Gastroesophageal sphincter (tissue), 3 donors: ENCODE results near the gene OPCML.

Experiments
- CTCF ChIP-seq, 4 experiments: fragments of 200-600 bp in 2 of 4; fragments of 450-650 bp in 2 of 4; sonication (generic) in 1 of 4; IDR thresholded peaks; one replicate each; pipeline ENCODE4 v1.5.1; 2017 to 2019; ENCODE audit warnings: antibody characterized with exemption in 4 of 4, mild to moderate bottlenecking in 2 of 4, moderate library complexity in 2 of 4
- POLR2A ChIP-seq, 2 donors: fragments of 450-650 bp; IDR thresholded peaks; one replicate each; pipeline ENCODE4 v1.6.1; 2017; ENCODE audit warnings: antibody characterized with exemption in 2 of 2, mild to moderate bottlenecking in 2 of 2, moderate library complexity in 1 of 2

DNA sequence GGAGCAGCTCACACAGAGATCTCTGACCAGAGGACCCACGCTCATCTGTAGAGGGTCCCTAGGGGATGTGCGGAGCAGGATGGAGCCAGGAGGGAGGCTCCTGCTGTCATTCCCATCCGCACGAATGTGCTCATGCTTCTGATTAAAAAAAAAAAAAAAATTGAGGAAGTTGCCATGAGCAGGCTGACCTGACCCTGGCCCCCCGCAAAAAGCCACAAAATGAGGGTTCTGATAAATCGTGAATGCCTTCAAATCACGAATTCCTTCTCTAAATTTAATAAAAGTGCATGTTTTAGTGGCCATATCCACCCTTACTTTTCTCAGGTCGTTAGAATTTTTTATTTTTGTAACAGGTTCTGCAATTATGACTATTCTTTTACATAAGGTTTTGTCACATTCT, 378.2 kb downstream of the OPCML start:
- TF ChIP-seq POLR2A (IDR thresholded peaks at IDR 0.05) (no peak), CTCF (IDR thresholded peaks at IDR 0.05) (no peak)
